ENCODE results near the gene SEC14L6. TPM values are rescaled to one million over a fixed set of nuclear protein-coding genes. Genes with fewer than 3 reads are reported as not detected.
A peak's percentile ranks its signal among the peaks of the same experiment; 100 is the strongest.
"Not testable (repeated sequence)": the region's sequence is repeated elsewhere in the genome, so short reads cannot be mapped to it uniquely, and the experiment has no call there.

SEC14L6 gene
- total RNA-seq, 2 experiments from 2014 or later = 0.08 TPM; not detected in 1

DNA sequence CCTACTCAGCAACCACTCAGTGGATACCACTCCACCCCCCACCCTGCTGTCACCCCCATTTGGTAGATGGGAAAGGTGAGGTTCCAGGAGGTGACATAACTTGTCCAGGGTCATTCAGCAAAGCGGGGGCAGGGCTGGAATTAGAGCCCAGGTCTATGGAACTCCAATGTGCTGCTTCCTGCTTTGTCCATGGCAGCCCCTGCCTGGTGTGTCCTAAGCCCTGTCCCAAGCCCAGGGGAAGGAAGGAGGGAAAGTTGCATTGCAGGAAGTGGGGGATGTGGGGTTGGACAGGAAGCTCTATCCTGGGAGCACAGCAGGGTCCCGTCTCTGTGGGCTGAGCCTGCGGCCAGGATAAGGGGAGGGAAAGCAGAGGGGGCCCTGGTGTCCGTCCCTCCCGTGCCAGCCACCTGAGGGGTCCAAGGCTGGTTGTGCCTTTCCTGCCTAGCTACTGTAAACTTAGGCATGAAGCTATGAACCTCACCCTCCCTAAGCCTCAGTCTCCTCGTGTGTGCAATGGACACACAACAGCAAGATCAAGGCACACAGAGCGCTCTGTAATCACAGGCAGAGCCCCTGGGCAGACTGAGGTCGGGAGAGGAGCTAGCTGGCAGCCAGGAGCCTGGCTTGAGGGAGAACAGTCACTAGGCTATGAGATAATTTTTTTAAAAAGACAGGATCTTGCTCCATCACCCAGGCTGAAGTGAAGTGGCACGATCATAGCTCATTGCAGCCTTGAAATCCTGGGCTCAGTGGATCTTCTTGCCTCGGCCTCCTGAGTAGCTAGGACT is 15.1 kb upstream of the SEC14L6 start:
- H3K27me3 Mint-ChIP-seq = peaks cover 2% of the 10 kb centered on the region
- no peak for DNase-seq
- POLR2A ChIA-PET = no interaction called here
- H3K27ac Mint-ChIP-seq = no peak overlapping the region
- H3K9me3 Mint-ChIP-seq = no peaks in the 10 kb centered on the region
- no peak overlapping the region for H3K4me3 Mint-ChIP-seq
- no peaks in the 10 kb centered on the region for H3K36me3 Mint-ChIP-seq
- H3K4me1 Mint-ChIP-seq = no peaks in the 10 kb centered on the region
- no peak for ATAC-seq (ENCODE audit: low read depth)

DNA sequence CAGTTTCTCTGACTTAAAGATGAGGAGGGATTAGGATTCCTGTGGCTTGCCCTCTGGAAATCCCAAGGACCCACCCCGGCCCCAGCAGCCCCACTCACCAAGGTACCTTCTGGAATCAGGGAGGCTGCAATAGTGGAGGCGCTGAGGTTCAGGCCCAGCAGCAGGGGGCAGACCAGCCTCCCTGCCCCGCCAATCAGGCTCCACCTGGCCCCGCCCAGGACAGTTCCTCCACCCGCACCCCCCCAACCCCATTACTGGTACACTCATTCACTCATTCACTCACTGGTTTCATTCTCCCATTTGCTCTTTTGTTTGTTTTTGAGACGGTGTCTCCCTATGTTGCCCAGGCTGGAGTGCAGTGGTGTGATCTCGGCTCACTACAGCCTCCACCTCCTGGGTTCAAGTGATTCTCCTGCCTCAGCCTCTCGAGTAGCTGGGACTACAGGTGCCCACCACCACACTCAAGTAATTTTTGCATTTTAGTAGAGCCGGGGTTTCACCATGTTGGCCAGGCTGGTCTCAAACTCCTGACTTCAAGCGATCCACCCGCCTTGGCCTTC is 14.2 kb upstream of the SEC14L6 start:
- H3K27ac Mint-ChIP-seq, H3K9me3 Mint-ChIP-seq, H3K36me3 Mint-ChIP-seq, H3K27me3 Mint-ChIP-seq, H3K4me3 Mint-ChIP-seq, DNase-seq, POLR2A ChIA-PET, H3K4me1 Mint-ChIP-seq: not testable (repeated sequence)
- ATAC-seq (ENCODE audit: low read depth) = peak; percentile 52

DNA sequence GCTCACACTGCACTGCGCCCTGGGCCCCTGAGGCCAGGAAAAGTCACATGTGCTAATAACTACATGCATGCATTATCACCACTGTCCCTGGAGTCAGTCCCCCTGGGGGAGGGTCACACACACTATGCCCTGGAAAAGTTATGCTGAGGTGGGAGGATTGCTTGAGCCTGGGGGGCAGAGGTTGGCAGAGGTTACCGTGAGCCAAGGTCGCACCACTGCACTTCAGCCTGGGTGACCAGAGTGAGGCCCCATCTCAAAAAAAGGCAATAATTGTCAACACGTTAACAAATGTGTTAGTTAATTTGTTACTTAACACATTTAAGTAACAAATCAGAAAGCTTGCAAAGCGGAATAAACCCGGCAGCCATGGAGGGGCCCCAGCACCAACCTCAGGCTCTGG is 13.3 kb upstream of the SEC14L6 start:
- DNase-seq (no peak), ATAC-seq (ENCODE audit: low read depth) (no peak)
- Mint-ChIP-seq H3K27ac (no peak overlapping the region), H3K4me3 (no peak overlapping the region), H3K9me3 (no peaks in the 10 kb centered on the region), H3K4me1 (no peaks in the 10 kb centered on the region), H3K36me3 (no peaks in the 10 kb centered on the region), H3K27me3 (no peaks in the 10 kb centered on the region)
- POLR2A ChIA-PET = no interaction called here

DNA sequence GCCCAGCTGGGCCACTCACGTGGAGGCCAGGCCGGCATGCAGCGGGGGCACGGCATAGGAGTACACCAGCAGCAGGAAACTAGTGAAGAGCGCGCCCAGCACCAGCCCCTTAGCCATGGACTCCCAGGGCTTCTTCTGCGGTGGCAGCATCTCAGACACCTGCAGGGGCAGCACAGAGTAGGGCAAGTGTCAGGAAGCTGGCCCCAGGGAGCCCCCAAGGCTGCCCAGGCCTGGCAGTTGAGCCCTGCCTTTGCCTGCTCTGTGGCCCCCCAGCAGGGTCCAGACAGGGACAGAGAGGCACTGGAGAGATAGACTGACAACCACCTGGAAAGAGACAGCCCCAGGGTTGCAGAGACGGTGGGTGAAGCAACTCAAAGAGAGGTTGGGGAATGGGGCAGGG is 10.7 kb upstream of the SEC14L6 start:
- DNase-seq (no peak), ATAC-seq (ENCODE audit: low read depth) (no peak)
- Mint-ChIP-seq H3K9me3 (no peaks in the 10 kb centered on the region), H3K4me1 (no peaks in the 10 kb centered on the region), H3K36me3 (no peaks in the 10 kb centered on the region), H3K27me3 (no peaks in the 10 kb centered on the region), H3K27ac (no peak overlapping the region), H3K4me3 (no peak overlapping the region)
- POLR2A ChIA-PET = no interaction called here

DNA sequence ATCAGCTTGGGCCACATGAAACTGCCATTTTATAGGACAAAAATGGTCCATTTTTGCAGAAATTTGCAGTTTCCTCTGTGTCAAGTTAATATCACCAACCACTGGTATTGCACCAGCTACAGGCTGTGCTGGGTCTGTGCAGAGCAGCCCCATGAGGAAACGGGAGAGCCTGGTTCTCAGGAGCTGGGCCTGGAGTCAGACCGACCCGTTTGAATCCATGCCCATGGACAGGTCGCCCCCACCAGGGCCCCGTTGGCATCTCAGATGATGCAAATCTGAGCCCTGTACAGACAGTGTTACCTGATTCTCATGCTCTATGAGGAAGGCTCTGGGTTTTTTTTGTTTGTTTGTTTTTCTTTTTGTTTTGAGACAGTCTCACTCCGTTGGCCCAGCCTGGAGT is 9.8 kb upstream of the SEC14L6 start:
- ATAC-seq (ENCODE audit: low read depth) = no peak
- no peak overlapping the region for H3K27ac Mint-ChIP-seq
- POLR2A ChIA-PET = no interaction called here

DNA sequence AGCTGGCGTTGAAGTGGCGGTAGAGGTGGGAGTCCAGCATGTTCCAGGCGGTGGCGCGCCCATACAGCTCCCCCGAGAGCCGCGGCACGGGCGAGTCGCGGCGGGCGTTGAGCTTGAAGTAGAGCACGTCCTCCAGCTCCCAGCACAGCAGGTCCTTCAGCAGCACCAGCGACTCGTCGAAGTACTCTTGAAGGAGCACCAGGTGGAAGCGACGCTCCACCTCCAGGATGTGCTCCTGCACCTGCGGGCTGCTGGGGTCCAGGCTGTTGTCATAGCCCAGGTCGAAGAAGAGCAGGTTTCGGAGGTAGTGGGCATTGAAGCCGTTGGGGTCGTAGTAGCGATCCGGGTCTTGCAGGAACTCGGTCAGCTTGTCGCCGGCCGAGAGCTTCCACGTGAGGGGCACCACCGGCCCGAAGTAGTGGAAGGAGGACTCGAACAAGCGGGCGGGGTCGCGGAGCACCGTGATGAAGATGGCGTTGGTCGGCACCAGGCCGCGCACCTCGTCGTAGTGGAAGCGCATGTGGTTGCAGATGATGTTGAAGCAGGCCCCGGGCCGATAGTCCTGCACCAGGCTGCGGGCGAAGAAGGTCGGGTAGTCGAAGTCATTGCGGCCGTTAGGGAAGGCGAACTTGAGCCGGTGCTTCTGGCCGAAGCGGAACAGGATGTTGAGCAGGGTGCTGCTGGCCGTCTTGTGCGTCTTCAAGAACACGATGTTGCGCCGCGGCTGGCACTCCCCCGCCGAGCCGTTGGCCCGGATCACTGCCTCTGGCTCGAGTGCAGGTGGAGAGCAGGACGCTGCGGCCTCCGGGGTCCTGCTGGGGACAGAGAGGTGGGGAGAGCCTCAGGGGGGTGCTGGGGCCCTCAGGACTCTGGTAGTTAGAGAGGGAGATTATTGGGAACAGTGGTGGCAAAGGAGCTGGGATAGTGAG is 9.0 kb upstream of the SEC14L6 start:
- ATAC-seq (ENCODE audit: low read depth) (no peak), DNase-seq (no peak)
- no peak overlapping the region for H3K27ac Mint-ChIP-seq
- no peaks in the 10 kb centered on the region for H3K36me3 Mint-ChIP-seq
- H3K4me3 Mint-ChIP-seq = no peak overlapping the region
- POLR2A ChIA-PET = no interaction called here
- H3K4me1 Mint-ChIP-seq = no peaks in the 10 kb centered on the region
- no peaks in the 10 kb centered on the region for H3K9me3 Mint-ChIP-seq
- H3K27me3 Mint-ChIP-seq = no peaks in the 10 kb centered on the region

More for the DNA sequence above, 9.8 kb upstream of the SEC14L6 start:
- Mint-ChIP-seq H3K36me3 (no peaks in the 10 kb centered on the region), H3K4me1 (no peaks in the 10 kb centered on the region), H3K27me3 (no peaks in the 10 kb centered on the region), H3K9me3 (no peaks in the 10 kb centered on the region), H3K4me3 (no peak overlapping the region)
- no peak for DNase-seq

DNA sequence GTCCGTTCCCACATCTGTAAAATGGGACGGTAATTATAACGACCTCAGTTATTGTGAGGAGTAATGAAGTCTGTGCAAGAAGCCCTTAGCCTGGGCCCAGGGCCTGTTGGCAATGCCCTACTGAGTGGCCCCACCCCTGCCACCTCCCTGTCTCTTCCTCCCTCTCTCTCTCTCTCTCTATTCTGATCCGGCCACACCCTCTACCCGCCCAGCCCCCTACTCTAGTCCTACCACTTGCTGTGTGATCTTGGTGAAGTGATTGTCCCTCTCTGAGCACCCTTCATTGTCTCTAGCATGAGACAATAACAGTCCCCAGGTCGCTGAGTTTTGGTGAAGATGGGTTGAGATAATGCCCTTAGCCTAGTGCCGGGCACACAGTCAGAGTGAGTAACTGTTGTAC is 7.4 kb upstream of the SEC14L6 start:
- no peak for DNase-seq
- POLR2A ChIA-PET = no interaction called here
- ATAC-seq (ENCODE audit: low read depth) = no peak
- Mint-ChIP-seq H3K36me3 (no peaks in the 10 kb centered on the region), H3K9me3 (no peaks in the 10 kb centered on the region), H3K4me1 (no peaks in the 10 kb centered on the region), H3K27me3 (no peaks in the 10 kb centered on the region), H3K4me3 (no peak overlapping the region), H3K27ac (no peak overlapping the region)

DNA sequence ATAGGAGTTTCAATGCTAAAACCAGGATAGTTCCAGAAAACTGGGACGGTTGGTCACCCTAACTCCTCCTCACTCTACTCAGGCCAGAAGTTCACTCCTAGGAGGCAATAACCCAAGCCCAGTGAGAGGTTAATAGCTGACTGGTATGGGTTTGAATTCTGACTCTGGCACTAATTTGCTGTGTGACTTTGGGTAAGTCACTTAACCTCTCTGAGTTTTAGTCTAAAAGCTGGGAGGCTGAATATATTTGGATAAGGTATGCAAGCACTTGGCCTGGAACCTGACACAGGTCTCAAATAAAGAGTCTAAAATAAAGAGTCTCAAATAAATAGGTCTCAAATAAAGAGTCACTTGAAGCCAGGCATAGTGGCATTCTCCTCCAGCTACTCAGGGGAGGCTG is 6.2 kb upstream of the SEC14L6 start:
- Mint-ChIP-seq H3K36me3 (no peaks in the 10 kb centered on the region), H3K27ac (no peak overlapping the region), H3K27me3 (no peaks in the 10 kb centered on the region), H3K9me3 (no peaks in the 10 kb centered on the region), H3K4me3 (no peak overlapping the region), H3K4me1 (no peaks in the 10 kb centered on the region)
- DNase-seq (no peak), ATAC-seq (ENCODE audit: low read depth) (no peak)
- POLR2A ChIA-PET = no interaction called here

DNA sequence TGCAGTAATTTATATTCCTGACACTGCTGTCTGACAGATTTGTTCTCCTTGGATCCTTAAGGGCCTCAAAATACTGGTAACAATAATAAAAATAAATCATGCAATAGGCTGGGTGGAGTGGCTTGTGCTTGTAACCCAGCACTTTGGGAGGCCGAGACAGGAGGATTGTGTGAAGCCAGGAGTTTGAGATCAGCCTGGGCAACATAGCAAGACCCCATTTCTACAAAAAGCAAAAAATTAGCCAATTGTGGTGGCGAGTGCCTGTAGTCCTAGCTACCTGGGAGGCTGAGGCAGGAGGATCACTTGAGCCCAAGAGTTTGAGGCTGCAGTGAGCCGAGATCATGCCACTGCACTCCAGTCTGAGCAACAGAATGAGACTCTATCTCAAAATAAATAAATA is 5.3 kb upstream of the SEC14L6 start:
- not testable (repeated sequence) for H3K9me3 Mint-ChIP-seq, H3K27ac Mint-ChIP-seq

DNA sequence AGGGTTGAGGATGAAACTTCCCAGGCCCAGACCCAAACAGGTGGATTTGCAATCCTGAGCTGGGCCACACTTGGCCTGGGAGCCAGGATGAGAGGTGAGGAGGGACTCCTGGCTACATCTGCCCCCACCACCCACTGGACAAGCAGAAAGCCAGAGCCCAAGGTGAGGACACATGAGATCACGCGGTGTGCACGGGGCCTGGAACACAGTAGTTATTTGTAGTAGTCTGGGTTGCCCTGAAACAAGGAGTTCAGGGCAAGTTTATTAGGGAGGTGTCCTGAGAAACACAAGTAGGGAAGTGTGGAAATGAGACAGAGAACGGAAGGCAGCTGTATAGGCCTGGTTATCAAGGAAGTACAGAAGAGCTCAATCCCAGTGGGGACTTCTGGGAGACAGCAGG is 647 bp upstream of the SEC14L6 start:
- H3K9me3 Mint-ChIP-seq = no peaks in the 10 kb centered on the region
- no peak overlapping the region for H3K4me3 Mint-ChIP-seq
- POLR2A ChIA-PET = no interaction called here
- peaks cover 24% of the 10 kb centered on the region for H3K27me3 Mint-ChIP-seq
- no peak for DNase-seq
- no peak for ATAC-seq (ENCODE audit: low read depth)
- no peak overlapping the region for H3K27ac Mint-ChIP-seq
- H3K36me3 Mint-ChIP-seq = no peaks in the 10 kb centered on the region
- peaks cover 3% of the 10 kb centered on the region for H3K4me1 Mint-ChIP-seq

More for the DNA sequence above, 5.3 kb upstream of the SEC14L6 start:
- H3K4me3 Mint-ChIP-seq; ATAC-seq (ENCODE audit: low read depth); H3K27me3 Mint-ChIP-seq; H3K4me1 Mint-ChIP-seq; POLR2A ChIA-PET; H3K36me3 Mint-ChIP-seq; DNase-seq: not testable (repeated sequence)

DNA sequence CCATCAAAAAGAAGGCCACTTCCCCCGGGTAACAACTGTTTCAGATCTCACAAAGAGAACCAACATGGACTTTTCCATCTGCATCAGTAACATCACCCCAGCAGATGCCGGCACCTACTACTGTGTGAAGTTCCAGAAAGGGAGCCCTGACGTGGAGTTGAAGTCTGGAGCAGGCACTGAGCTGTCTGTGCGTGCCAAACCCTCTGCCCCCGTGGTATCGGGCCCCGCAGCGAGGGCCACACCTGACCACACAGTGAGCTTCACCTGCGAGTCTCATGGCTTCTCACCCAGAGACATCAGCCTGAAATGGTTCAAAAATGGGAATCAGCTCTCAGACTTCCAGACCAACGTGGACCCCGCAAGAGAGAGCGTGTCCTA is 3.7 kb downstream of the SEC14L6 start:
- no peak overlapping the region for H3K4me3 Mint-ChIP-seq
- ATAC-seq (ENCODE audit: low read depth) (no peak), DNase-seq (no peak)
- POLR2A ChIA-PET = interaction anchor here (0.5 kb wide), 1 partner anchor 31 kb away, joined by 3 read pairs; no protein-coding TSS in a partner anchor
- H3K9me3 Mint-ChIP-seq = no peaks in the 10 kb centered on the region
- no peaks in the 10 kb centered on the region for H3K36me3 Mint-ChIP-seq
- peaks cover 41% of the 10 kb centered on the region for H3K27me3 Mint-ChIP-seq
- H3K4me1 Mint-ChIP-seq = peaks cover 3% of the 10 kb centered on the region
- H3K27ac Mint-ChIP-seq = no peak overlapping the region

DNA sequence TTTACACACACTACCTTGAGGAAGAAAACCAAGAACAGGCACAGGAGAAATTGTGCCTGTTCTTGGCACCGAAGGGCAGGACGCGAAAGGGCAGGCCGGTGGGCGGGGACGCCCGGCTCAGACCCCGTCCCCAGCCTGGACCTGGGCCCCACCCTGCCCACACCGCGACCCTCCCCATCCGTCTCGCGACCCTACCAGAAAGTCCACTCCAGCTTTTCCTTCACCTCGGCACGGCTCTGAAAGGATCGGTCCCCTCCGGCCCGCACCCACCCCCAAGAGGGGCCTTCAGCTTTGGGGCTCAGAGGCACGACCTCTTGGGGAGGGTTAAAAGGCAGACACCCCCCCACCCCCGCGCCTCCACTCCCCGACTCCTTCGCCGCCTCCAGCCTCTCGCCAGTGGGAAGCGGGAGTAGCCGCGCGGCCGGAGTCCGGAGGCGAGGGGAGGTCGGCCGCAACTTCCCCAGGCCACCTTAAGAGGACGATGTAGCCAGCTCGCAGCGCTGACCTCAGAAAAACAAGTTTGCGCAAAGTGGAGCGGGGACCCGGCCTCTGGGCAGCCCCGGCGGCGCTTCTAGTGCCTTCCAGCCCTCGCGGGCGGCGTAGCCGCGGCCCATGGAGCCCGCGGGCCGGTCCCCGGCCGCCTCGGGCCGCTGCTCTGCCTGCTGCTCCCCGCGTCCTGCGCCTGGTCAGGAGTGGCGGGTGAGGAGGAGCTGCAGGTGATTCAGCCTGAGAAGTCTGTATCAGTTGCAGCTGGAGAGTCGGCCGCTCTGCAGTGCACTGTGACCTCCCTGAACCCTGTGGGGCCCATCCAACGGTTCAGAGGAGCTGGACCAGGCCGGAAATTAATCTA is 4.4 kb downstream of the SEC14L6 start:
- peaks cover 41% of the 10 kb centered on the region for H3K27me3 Mint-ChIP-seq
- H3K36me3 Mint-ChIP-seq = no peaks in the 10 kb centered on the region
- no peaks in the 10 kb centered on the region for H3K9me3 Mint-ChIP-seq
- peaks cover 3% of the 10 kb centered on the region for H3K4me1 Mint-ChIP-seq
- no peak overlapping the region for H3K4me3 Mint-ChIP-seq
- DNase-seq (no peak), ATAC-seq (ENCODE audit: low read depth) (no peak)
- no peak overlapping the region for H3K27ac Mint-ChIP-seq
- POLR2A ChIA-PET = interaction anchor here (0.5 kb wide), 1 partner anchor 30 kb away, joined by 3 read pairs; no protein-coding TSS in a partner anchor

DNA sequence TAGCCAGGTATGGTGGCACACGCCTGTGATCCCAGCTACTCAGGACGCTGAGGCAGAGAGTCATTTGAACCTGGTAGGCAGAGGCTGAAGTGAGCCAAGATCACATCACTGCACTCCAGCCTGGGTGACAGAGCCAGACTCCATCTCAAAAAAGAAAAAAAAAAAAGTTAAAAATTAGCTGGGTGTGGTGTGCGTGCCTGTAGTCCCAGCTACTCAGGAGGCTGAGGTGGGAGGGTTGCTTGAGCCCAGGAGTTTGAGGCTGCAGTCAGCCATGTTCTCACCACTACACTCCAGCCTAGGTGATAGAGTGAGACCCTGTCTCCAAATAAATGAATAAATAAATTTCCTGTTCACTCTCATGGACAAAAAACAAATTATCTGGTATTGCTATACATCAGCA is 5.0 kb downstream of the SEC14L6 start:
- ATAC-seq (ENCODE audit: low read depth); H3K9me3 Mint-ChIP-seq; POLR2A ChIA-PET; H3K4me1 Mint-ChIP-seq; DNase-seq; H3K4me3 Mint-ChIP-seq; H3K27ac Mint-ChIP-seq; H3K36me3 Mint-ChIP-seq: not testable (repeated sequence)
- peaks cover 40% of the 10 kb centered on the region for H3K27me3 Mint-ChIP-seq

All from activated naive CD8-positive, alpha-beta T cell treated with anti-CD3 and anti-CD28 coated beads, Interleukin-2, amount 10 ng/mL, durations not matched to agents 7 days and 5 days (primary cell).